ENCODE data around the gene PTPRT. TPM values are rescaled to one million over a fixed set of nuclear protein-coding genes. Genes with fewer than 3 reads are reported as not detected.

Gene PTPRT
- total RNA-seq, 1 experiment from 2014 or later: 0.13 TPM

DNA sequence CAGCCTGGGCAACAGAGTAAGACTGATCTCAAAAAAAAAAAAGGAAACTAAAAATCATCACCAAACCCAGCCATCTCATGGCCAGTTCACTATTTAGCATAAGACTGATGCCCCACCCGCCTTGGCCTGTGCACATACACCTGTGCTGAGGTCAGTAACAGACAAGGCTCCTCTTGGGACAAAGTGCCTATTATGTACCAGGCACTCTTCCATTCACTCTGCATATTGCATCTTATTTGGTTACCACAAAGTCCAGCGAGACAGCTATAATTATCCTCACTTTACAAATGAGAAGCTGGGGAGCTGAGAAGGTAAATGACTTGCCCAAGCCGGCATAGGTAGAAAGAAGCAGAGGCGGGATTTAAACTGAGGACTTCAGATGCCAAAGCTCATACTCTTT is 3.8 kb downstream of the PTPRT start:
- no peak overlapping the region for H4K91ac ChIP-seq (ENCODE audit: insufficient read length, low read depth, low read length)
- H3K4ac ChIP-seq (ENCODE audit: low read depth, low read length): no peak overlapping the region
- no peak overlapping the region for H2BK120ac ChIP-seq (ENCODE audit: low read depth, low read length, poor library complexity, severe bottlenecking)
- no peaks in the 10 kb centered on the region for H3K79me1 ChIP-seq (ENCODE audit: insufficient read depth, low read depth, low read length, poor library complexity, severe bottlenecking)
- no peak overlapping the region for H3K23ac ChIP-seq (ENCODE audit: insufficient read length, low read depth, low read length)
- no peak overlapping the region for H2BK5ac ChIP-seq (ENCODE audit: insufficient read length, low read length)
- Mint-ChIP-seq H3K4me3 (no peak overlapping the region), H3K27me3 (ENCODE audit: low read depth) (peaks cover 68% of the 10 kb centered on the region), H3K27ac (no peak overlapping the region), H3K36me3 (ENCODE audit: insufficient read depth in 1 of 3, low read depth in 3 of 3) (no peaks in the 10 kb centered on the region; a peak in 1 of 7 replicates), H3K9me3 (no peaks in the 10 kb centered on the region; a peak in 1 of 5 replicates), H3K4me1 (peaks cover 10 to 18% of the 10 kb centered on the region in 2 experiments)
- H3K4me1 ChIP-seq (ENCODE audit: insufficient read depth, low read length): no peaks in the 10 kb centered on the region
- no CpG with 5 or more reads among the region's 4 CpGs for WGBS (ENCODE audit: extremely low coverage, insufficient read length, low lambda C conversion rate)
- no peak overlapping the region for H3T11ph ChIP-seq (ENCODE audit: low read length)
- no peak overlapping the region for H3K14ac ChIP-seq (ENCODE audit: insufficient read depth, low read length)
- H4K8ac ChIP-seq (replicated peaks; ENCODE audit: insufficient read length, low read depth, low read length): no peak overlapping the region
- DNase-seq: no peak
- H3K23me2 ChIP-seq (ENCODE audit: insufficient read length, low read depth, low read length, poor library complexity, severe bottlenecking): peaks cover 19% of the 10 kb centered on the region
- no peak overlapping the region for H2BK12ac ChIP-seq (ENCODE audit: insufficient read length, low read depth, low read length)
- no peak overlapping the region for H3K4me2 ChIP-seq (ENCODE audit: insufficient read depth, insufficient read length, low read length)
- TF ChIP-seq, protein P1, sequence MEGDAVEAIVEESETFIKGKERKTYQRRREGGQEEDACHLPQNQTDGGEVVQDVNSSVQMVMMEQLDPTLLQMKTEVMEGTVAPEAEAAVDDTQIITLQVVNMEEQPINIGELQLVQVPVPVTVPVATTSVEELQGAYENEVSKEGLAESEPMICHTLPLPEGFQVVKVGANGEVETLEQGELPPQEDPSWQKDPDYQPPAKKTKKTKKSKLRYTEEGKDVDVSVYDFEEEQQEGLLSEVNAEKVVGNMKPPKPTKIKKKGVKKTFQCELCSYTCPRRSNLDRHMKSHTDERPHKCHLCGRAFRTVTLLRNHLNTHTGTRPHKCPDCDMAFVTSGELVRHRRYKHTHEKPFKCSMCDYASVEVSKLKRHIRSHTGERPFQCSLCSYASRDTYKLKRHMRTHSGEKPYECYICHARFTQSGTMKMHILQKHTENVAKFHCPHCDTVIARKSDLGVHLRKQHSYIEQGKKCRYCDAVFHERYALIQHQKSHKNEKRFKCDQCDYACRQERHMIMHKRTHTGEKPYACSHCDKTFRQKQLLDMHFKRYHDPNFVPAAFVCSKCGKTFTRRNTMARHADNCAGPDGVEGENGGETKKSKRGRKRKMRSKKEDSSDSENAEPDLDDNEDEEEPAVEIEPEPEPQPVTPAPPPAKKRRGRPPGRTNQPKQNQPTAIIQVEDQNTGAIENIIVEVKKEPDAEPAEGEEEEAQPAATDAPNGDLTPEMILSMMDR (conservative IDR thresholded peaks at IDR 0.05): no peak
- H2AFZ ChIP-seq (ENCODE audit: low read length): no peak overlapping the region
- H3K79me2 ChIP-seq (ENCODE audit: insufficient read depth, low read length): no peaks in the 10 kb centered on the region
- no peak overlapping the region for H3K9ac ChIP-seq (ENCODE audit: extremely low read depth, insufficient read length, low read length)
- H4K5ac ChIP-seq (ENCODE audit: insufficient read length, low read depth, low read length): no peak overlapping the region
- H2AK5ac ChIP-seq (ENCODE audit: insufficient read length, low read length): no peak overlapping the region
- no peak overlapping the region for H3K56ac ChIP-seq (ENCODE audit: insufficient read length, low read depth, low read length)
- no peak overlapping the region for H2BK15ac ChIP-seq (ENCODE audit: low read depth, low read length)
- no peaks in the 10 kb centered on the region for H3K9me3 ChIP-seq (ENCODE audit: control insufficient read depth, low read depth, low read length)
- no peak overlapping the region for H3K27ac ChIP-seq (ENCODE audit: insufficient read length, low read depth, low read length)
- peaks cover 23% of the 10 kb centered on the region for H3K27me3 ChIP-seq (ENCODE audit: insufficient read depth, low read length)
- no peak overlapping the region for H2BK20ac ChIP-seq (ENCODE audit: low read depth, low read length, poor library complexity, severe bottlenecking)
- H4K20me1 ChIP-seq (ENCODE audit: control insufficient read depth, insufficient read depth, insufficient read length): no peaks in the 10 kb centered on the region
- H3K18ac ChIP-seq (ENCODE audit: insufficient read length, low read depth, low read length): no peak overlapping the region
